Testis (tissue), 2 donors: Measurements from ENCODE around the gene EXOC2.

ENCODE experiments used
- POLR2A ChIP-seq: fragments of 450-650 bp; IDR thresholded peaks from one replicate; pipeline ENCODE4 v1.6.1; 2017; ENCODE audit warnings: antibody characterized with exemption, mild to moderate bottlenecking, moderate library complexity
- TF ChIP-seq, protein P1 (sequence below), 3 experiments: fragments of 450-650 bp in 2 of 3; fragments of 200-600 bp in 1 of 3; sonication (generic) in 1 of 3; IDR thresholded peaks; one replicate each; pipeline ENCODE4 v1.5.1; 2016 to 2019; ENCODE audit warnings: antibody characterized with exemption in 3 of 3, mild to moderate bottlenecking in 2 of 3, moderate library complexity in 1 of 3

DNA sequence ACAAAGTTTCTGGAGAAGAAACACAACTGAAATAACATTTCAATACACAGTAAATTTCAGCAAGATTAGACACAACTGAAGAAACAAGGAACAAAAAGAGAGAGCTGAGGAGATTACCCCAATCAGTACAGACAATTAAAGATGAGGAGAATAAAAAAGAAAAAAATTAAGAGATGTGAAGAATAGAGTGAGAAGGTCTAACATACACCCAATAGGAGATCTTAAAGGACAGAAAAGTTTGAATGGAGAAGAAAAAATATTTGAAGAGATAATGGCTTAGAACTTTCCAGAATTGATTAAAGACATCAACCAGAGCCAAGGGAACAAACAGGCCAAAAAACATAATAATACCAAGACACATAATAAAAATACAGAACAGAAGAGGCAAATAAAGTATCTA, 152.4 kb downstream of the EXOC2 start:
- TF ChIP-seq, protein P1, sequence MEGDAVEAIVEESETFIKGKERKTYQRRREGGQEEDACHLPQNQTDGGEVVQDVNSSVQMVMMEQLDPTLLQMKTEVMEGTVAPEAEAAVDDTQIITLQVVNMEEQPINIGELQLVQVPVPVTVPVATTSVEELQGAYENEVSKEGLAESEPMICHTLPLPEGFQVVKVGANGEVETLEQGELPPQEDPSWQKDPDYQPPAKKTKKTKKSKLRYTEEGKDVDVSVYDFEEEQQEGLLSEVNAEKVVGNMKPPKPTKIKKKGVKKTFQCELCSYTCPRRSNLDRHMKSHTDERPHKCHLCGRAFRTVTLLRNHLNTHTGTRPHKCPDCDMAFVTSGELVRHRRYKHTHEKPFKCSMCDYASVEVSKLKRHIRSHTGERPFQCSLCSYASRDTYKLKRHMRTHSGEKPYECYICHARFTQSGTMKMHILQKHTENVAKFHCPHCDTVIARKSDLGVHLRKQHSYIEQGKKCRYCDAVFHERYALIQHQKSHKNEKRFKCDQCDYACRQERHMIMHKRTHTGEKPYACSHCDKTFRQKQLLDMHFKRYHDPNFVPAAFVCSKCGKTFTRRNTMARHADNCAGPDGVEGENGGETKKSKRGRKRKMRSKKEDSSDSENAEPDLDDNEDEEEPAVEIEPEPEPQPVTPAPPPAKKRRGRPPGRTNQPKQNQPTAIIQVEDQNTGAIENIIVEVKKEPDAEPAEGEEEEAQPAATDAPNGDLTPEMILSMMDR (IDR thresholded peaks at IDR 0.05): no peak
- TF ChIP-seq POLR2A: no peak
